GM12878 (cell line): ENCODE data around the gene UBASH3B. TPM values are rescaled to one million over a fixed set of nuclear protein-coding genes. Genes with fewer than 3 reads are reported as not detected.

Experiments used
- ATAC-seq: fragments of 200-7000 bp; cut with Tn5 transposase; 3 replicates; pipeline ENCODE4 v1.9.1; 2020; ENCODE audit warnings: mild to moderate bottlenecking, moderate library complexity
- BruUV-seq: library from RNA; stranded (reverse); fragments of 400-500 nt; replicated peaks from 2 replicates; lab custom pipeline; 2021; lab: Mats Ljungman, UMichigan
- CTCF ChIA-PET: fragments of 300-600 bp; sonication (Branson Sonifier 250); formaldehyde crosslinking; extraction: SDS; loops from one replicate; lab custom pipeline; 2021; ENCODE audit warnings: inconsistent platforms; lab: Yijun Ruan, JAX
- POLR2A ChIA-PET: fragments of 350-600 bp; formaldehyde crosslinking; extraction: SDS; loops from one replicate; lab custom pipeline; 2021; ENCODE audit warnings: inconsistent platforms; lab: Charles Lee
- RAD21 ChIA-PET: fragments of 300-600 bp; sonication (Branson Sonifier 250); formaldehyde crosslinking; loops from one replicate; lab custom pipeline; 2023; ENCODE audit warnings: antibody characterized with exemption; ENCODE audit not compliant: unreplicated experiment; lab: Charles Lee
- SMC1A ChIA-PET: fragments of 300-600 bp; sonication (Branson Sonifier 250); formaldehyde crosslinking; loops from one replicate; lab custom pipeline; 2023; ENCODE audit not compliant: unreplicated experiment, uncharacterized antibody; lab: Charles Lee
- DNase-seq: peaks from one replicate; pipeline ENCODE4 v3.0.0-alpha.2; 2011; ENCODE audit warnings: low read depth, low spot score
- FAIRE-seq: peaks from 3 replicates; lab custom pipeline; 2011; peaks lifted over from hg19 to GRCh38; lab: Jason Lieb, UNC
- H2AFZ ChIP-seq: 2 replicates; pipeline ENCODE4 v1.6.0; 2011; ENCODE audit warnings: low read depth, low read length, control low read depth; ENCODE audit not compliant: control insufficient read depth
- H3K27ac ChIP-seq: 2 replicates; pipeline ENCODE4 v1.5.1; 2011; ENCODE audit warnings: control low read depth; ENCODE audit not compliant: control insufficient read depth, insufficient read depth
- H3K27me3 ChIP-seq, 2 experiments: replicated peaks in 1 of 2; 2 replicates each; pipeline versions ENCODE4 v1.6.0 to v1.6.1; 2011; ENCODE audit warnings: low read length in 1 of 2; ENCODE audit not compliant: control insufficient read depth in 2 of 2, insufficient read depth in 2 of 2
- H3K36me3 ChIP-seq, 2 experiments: 2 replicates each; pipeline ENCODE4 v1.5.1; 2011; ENCODE audit warnings: low read length in 1 of 2; ENCODE audit not compliant: control insufficient read depth in 2 of 2, insufficient read depth in 2 of 2
- H3K4me1 ChIP-seq: 2 replicates; pipeline ENCODE4 v1.6.1; 2011; ENCODE audit warnings: mild to moderate bottlenecking, low read length, moderate library complexity, mixed read lengths; ENCODE audit not compliant: control insufficient read depth, insufficient read depth
- H3K4me2 ChIP-seq: 2 replicates; pipeline ENCODE4 v1.6.0; 2011; ENCODE audit warnings: control low read depth; ENCODE audit not compliant: control insufficient read depth, insufficient read depth
- H3K4me3 ChIP-seq: fragments of 200-600 bp; sonication (generic); 2 replicates; pipeline ENCODE4 v1.5.1; 2016
- H3K79me2 ChIP-seq: 2 replicates; pipeline ENCODE4 v1.6.0; 2011; ENCODE audit warnings: low read length; ENCODE audit not compliant: control insufficient read depth, insufficient read depth
- H3K9ac ChIP-seq: 2 replicates; pipeline ENCODE4 v1.8.0; 2011; ENCODE audit warnings: low read length, control low read depth, mixed read lengths; ENCODE audit not compliant: control insufficient read depth, insufficient read depth
- H3K9me3 ChIP-seq: replicated peaks from 3 replicates; pipeline ENCODE4 v1.5.1; 2011; ENCODE audit warnings: mild to moderate bottlenecking, low read length; ENCODE audit not compliant: control insufficient read depth, insufficient read depth
- H4K20me1 ChIP-seq: 2 replicates; pipeline ENCODE4 v1.6.0; 2011; ENCODE audit not compliant: control insufficient read depth, insufficient read depth
- BCL11A ChIP-seq: IDR thresholded peaks from 2 replicates; pipeline ENCODE4 v1.6.1; 2011; ENCODE audit warnings: low read depth, low read length
- CBX3 ChIP-seq: fragments of 200-600 bp; sonication (generic); IDR thresholded peaks from 2 replicates; pipeline ENCODE4 v1.6.1; 2016; ENCODE audit warnings: low read depth, borderline replicate concordance
- E2F4 ChIP-seq: IDR thresholded peaks from 2 replicates; pipeline ENCODE4 v1.6.1; 2012; ENCODE audit warnings: low read depth, low read length, improper control_type of control experiment
- ELK1 ChIP-seq: IDR thresholded peaks from 2 replicates; pipeline ENCODE4 v1.6.1; 2012; ENCODE audit warnings: low read depth, low read length, improper control_type of control experiment
- EZH2 ChIP-seq: IDR thresholded peaks from 2 replicates; pipeline ENCODE4 v1.6.1; 2012; ENCODE audit warnings: low read depth, mild to moderate bottlenecking, control low read depth, inconsistent platforms, low read length, borderline replicate concordance; ENCODE audit not compliant: control insufficient read depth
- HDAC2 ChIP-seq: fragments of 200-600 bp; sonication (generic); IDR thresholded peaks from 2 replicates; pipeline ENCODE4 v1.6.1; 2017
- MYB ChIP-seq: fragments of 150-350 bp; IDR thresholded peaks from 2 replicates; pipeline ENCODE4 v1.6.1; 2014; ENCODE audit warnings: mild to moderate bottlenecking, low read depth, low read length, borderline replicate concordance
- NFYB ChIP-seq: IDR thresholded peaks from 2 replicates; pipeline ENCODE4 v1.6.1; 2011; ENCODE audit warnings: low read depth, mild to moderate bottlenecking, low read length, improper control_type of control experiment, moderate library complexity; ENCODE audit not compliant: insufficient read depth
- POLR2AphosphoS2 ChIP-seq: IDR thresholded peaks from 2 replicates; pipeline ENCODE4 v1.6.1; 2011; ENCODE audit warnings: low read depth, mild to moderate bottlenecking, low read length, improper control_type of control experiment, moderate library complexity
- POU2F2 ChIP-seq: IDR thresholded peaks from 3 replicates; pipeline ENCODE4 v1.6.1; 2011; ENCODE audit warnings: low read depth, mild to moderate bottlenecking, low read length, borderline replicate concordance
- RAD51 ChIP-seq: fragments of 450-650 bp; IDR thresholded peaks from 2 replicates; pipeline ENCODE4 v1.6.1; 2016; ENCODE audit warnings: moderate library complexity, mild to moderate bottlenecking, inconsistent platforms
- RUNX3 ChIP-seq: IDR thresholded peaks from 2 replicates; pipeline ENCODE4 v1.6.1; 2012; ENCODE audit warnings: low read length, inconsistent platforms
- SKIL ChIP-seq: fragments of 450-650 bp; IDR thresholded peaks from 2 replicates; pipeline ENCODE4 v1.6.1; 2017; ENCODE audit warnings: mild to moderate bottlenecking, low read depth, inconsistent platforms; ENCODE audit not compliant: poor library complexity, severe bottlenecking
- TCF7 ChIP-seq: IDR thresholded peaks from 2 replicates; pipeline ENCODE4 v1.6.1; 2014; ENCODE audit warnings: antibody characterized with exemption, borderline replicate concordance
- WGBS: methylation state at CpG from one replicate; pipeline ENCODE4 v1.1.6; 2016; ENCODE audit warnings: low lambda C conversion rate; ENCODE audit not compliant: insufficient replicate concordance, insufficient coverage; ENCODE audit errors: missing lambda C conversion rate; 5-methylcytosine and 5-hydroxymethylcytosine counted together
- in situ Hi-C: fragments of 300-500 bp; cut with MboI; formaldehyde crosslinking; loops from 9 replicates; pipeline ENCODE4 v1.14.3; 2018; ENCODE audit warnings: mixed read lengths
- intact Hi-C: fragments of 100-400 bp; cut with micrococcal nuclease; formaldehyde crosslinking; loops from one replicate; pipeline ENCODE4 v1.14.2; 2022; ENCODE audit not compliant: unreplicated experiment
- polyA plus RNA-seq, 11 experiments: library from polyadenylated mRNA; depleted of rRNA in 4 of 11; unstranded in 6 of 11; stranded (reverse) in 5 of 11; fragments of >200 nt; fragmentation: Nextera tagmentation in 4 of 11; fragmentation: Illumina TruSeq in 1 of 11; extraction: Ambion mirVana in 4 of 11; extraction: Trizol in 1 of 11; gene quantifications; 1 replicate in 1 of 11; 2 replicates in 10 of 11; pipeline versions ENCODE4 v1.2.1 to v1.2.3, GENCODE V29; 2011 to 2016; ENCODE audit warnings: inconsistent platforms in 2 of 11, missing spikeins in 2 of 11, low read depth in 1 of 11
- total RNA-seq, 4 experiments: library from RNA; depleted of rRNA in 3 of 4; stranded (reverse); fragments of >200 nt in 3 of 4; fragmentation: Illumina TruSeq in 1 of 4; extraction: Trizol in 1 of 4; gene quantifications; 2 replicates each; pipeline versions ENCODE4 v1.2.1 to v1.2.3, GENCODE V29; 2013 to 2021
- TF ChIP-seq, protein P1 (sequence below): fragments of 450-650 bp; IDR thresholded peaks from 2 replicates; pipeline ENCODE4 v1.6.1; 2016; ENCODE audit warnings: mild to moderate bottlenecking

The UBASH3B gene
- total and polyA plus RNA-seq, 10 of the 15 experiments (the other 5 are each of a cell fraction or from before 2014, with no cell fraction given) = 0.18 to 3.3 (median 0.57) TPM

GRCh38 chr11:122707901-122708300, 52.4 kb downstream of the UBASH3B start:
- SMC1A ChIA-PET = no interaction called here
- CTCF ChIA-PET = interaction anchor here (0.9 kb wide), 1 partner anchor 47 kb away, joined by 3 read pairs; no protein-coding TSS in a partner anchor
- no peaks in the 10 kb centered on the region for H3K4me1 ChIP-seq
- RAD21 ChIA-PET = no interaction called here
- no peaks in the 10 kb centered on the region for H4K20me1 ChIP-seq
- no peak for DNase-seq
- H3K36me3 ChIP-seq = no peaks in the 10 kb centered on the region
- in situ Hi-C loops (no loop called here), intact Hi-C loops (no loop called here)
- 45% methylated on average over 4 of the region's 4 CpGs for WGBS
- H3K27ac ChIP-seq = no peak overlapping the region
- FAIRE-seq = no peak
- no peaks in the 10 kb centered on the region for H3K9me3 ChIP-seq
- TF ChIP-seq NFYB (no peak), ELK1 (no peak), TCF7 (no peak), CBX3 (no peak), MYB (no peak), E2F4 (no peak), HDAC2 (no peak), BCL11A (no peak), EZH2 (no peak), SKIL (no peak), RUNX3 (no peak), POLR2AphosphoS2 (no peak), RAD51 (no peak), POU2F2 (no peak)
- TF ChIP-seq, protein P1, sequence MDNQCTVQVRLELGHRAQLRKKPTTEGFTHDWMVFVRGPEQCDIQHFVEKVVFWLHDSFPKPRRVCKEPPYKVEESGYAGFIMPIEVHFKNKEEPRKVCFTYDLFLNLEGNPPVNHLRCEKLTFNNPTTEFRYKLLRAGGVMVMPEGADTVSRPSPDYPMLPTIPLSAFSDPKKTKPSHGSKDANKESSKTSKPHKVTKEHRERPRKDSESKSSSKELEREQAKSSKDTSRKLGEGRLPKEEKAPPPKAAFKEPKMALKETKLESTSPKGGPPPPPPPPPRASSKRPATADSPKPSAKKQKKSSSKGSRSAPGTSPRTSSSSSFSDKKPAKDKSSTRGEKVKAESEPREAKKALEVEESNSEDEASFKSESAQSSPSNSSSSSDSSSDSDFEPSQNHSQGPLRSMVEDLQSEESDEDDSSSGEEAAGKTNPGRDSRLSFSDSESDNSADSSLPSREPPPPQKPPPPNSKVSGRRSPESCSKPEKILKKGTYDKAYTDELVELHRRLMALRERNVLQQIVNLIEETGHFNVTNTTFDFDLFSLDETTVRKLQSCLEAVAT = no peak
- H3K9ac ChIP-seq = no peak overlapping the region
- ATAC-seq = no peak
- BruUV-seq = no TSS peak
- H3K79me2 ChIP-seq = no peaks in the 10 kb centered on the region
- POLR2A ChIA-PET = no interaction called here
- H3K27me3 ChIP-seq = peaks cover 0 to 2% of the 10 kb centered on the region in 2 experiments; a peak in 1 of 4 replicates
- no peak overlapping the region for H3K4me2 ChIP-seq
- no peak overlapping the region for H2AFZ ChIP-seq
- no peak overlapping the region for H3K4me3 ChIP-seq
